NCI-H82 treated with DMSO at 0.1 percent for 48 hours (cell line): ENCODE measurements around the gene KHDC3L.
A peak's percentile ranks its signal among the peaks of the same experiment; 100 is the strongest.
"Not testable (repeated sequence)": the region's sequence is repeated elsewhere in the genome, so short reads cannot be mapped to it uniquely, and the experiment has no call there.

ENCODE experiments used
- DNase-seq: peaks from one replicate; lab custom pipeline; 2025; ENCODE audit not compliant: unreplicated experiment; lab: John Stamatoyannopoulos, UW

The KHDC3L gene

GRCh38 chr6:73369157-73369556 is 6.7 kb downstream of the KHDC3L start:
- no peak for DNase-seq

- no peak for DNase-seq
These were observed 7.1 kb downstream of the KHDC3L start, which contains the start of gene OOEP for GRCh38 chr6:73369563-73369962. TSS of gene OOEP (minus strand) at chr6:73369897. CDS start at chr6:73369792, 105 bp downstream.

- no peak for DNase-seq
These were observed 9.5 kb downstream of the KHDC3L start for GRCh38 chr6:73371984-73372383.

GRCh38 chr6:73372516-73372915 is 10.1 kb downstream of the KHDC3L start:
- no peak for DNase-seq

GRCh38 chr6:73375216-73375615 is 12.8 kb downstream of the KHDC3L start:
- no peak for DNase-seq

GRCh38 chr6:73377225-73377624 is 14.8 kb downstream of the KHDC3L start:
- no peak for DNase-seq

- DNase-seq = not testable (repeated sequence)
These were observed 19.1 kb downstream of the KHDC3L start for GRCh38 chr6:73381531-73381930.

GRCh38 chr6:73382462-73383113 is 20.1 kb downstream of the KHDC3L start:
- DNase-seq = no peak

- no peak for DNase-seq
These were observed 26.0 kb downstream of the KHDC3L start for GRCh38 chr6:73388433-73388799.

GRCh38 chr6:73388800-73389512 is 26.5 kb downstream of the KHDC3L start:
- DNase-seq = no peak

- no peak for DNase-seq
These were observed 27.4 kb downstream of the KHDC3L start for GRCh38 chr6:73389854-73390253.

- DNase-seq = no peak
These were observed 29.2 kb downstream of the KHDC3L start for GRCh38 chr6:73391675-73392074.

GRCh38 chr6:73392188-73392587 is 29.7 kb downstream of the KHDC3L start:
- not testable (repeated sequence) for DNase-seq

- DNase-seq = no peak
These were observed 30.8 kb downstream of the KHDC3L start for GRCh38 chr6:73393278-73393677.

- peak; percentile 30 for DNase-seq
These were observed 32.3 kb downstream of the KHDC3L start, which contains the start of gene DDX43 for GRCh38 chr6:73394577-73395354. TSS of gene DDX43 (plus strand) at chr6:73394828. CDS start at chr6:73394906, 78 bp downstream.

GRCh38 chr6:73395875-73396274 is 33.4 kb downstream of the KHDC3L start:
- no peak for DNase-seq

GRCh38 chr6:73400656-73401055 is 38.2 kb downstream of the KHDC3L start:
- DNase-seq = no peak

GRCh38 chr6:73409395-73409794 is 46.9 kb downstream of the KHDC3L start:
- DNase-seq = no peak

GRCh38 chr6:73413102-73413501 is 50.6 kb downstream of the KHDC3L start:
- DNase-seq = no peak
